Measurements from ENCODE around the gene SNX8.

GRCh38 chr7:2213551-2214215, 100.6 kb downstream of the SNX8 start:
- TF ChIP-seq CTCF (IDR thresholded peaks at IDR 0.05) (no peak), POLR2A (IDR thresholded peaks at IDR 0.05) (no peak)

All from vagina (tissue), 2 donors.